SK-N-SH (cell line): ENCODE measurements around the gene ABCA1.

ENCODE experiments used
- CTCF ChIP-seq: fragments of 200-600 bp; sonication (generic); IDR thresholded peaks from 2 replicates; pipeline ENCODE4 v1.6.1; 2017; ENCODE audit warnings: antibody characterized with exemption, mild to moderate bottlenecking, moderate library complexity
- EP300 ChIP-seq, 2 experiments: IDR thresholded peaks; 2 replicates each; pipeline versions ENCODE4 v1.4.0 to v1.6.1; 2012; ENCODE audit warnings: borderline replicate concordance in 1 of 2, low read depth in 1 of 2, low read length in 1 of 2
- REST ChIP-seq: IDR thresholded peaks from 2 replicates; pipeline ENCODE4 v1.6.1; 2012; ENCODE audit warnings: mild to moderate bottlenecking, low read depth, low read length, moderate library complexity

GRCh38 chr9:104740621-104741020 lies 187.3 kb downstream of the ABCA1 start:
- TF ChIP-seq EP300 (IDR thresholded peaks at IDR 0.05; ENCODE audit: borderline replicate concordance in 1 of 2, low read depth in 1 of 2, low read length in 1 of 2): no peak
- no peak for TF ChIP-seq REST
- no peak for TF ChIP-seq CTCF
